NB4 (cell line): ENCODE measurements around the gene ANKRD28.

Experiments
- DNase-seq: peaks from one replicate; pipeline ENCODE4 v3.0.0; 2010; ENCODE audit warnings: low read depth
- H3K4me3 ChIP-seq: one replicate; pipeline ENCODE4 v1.5.1; 2011; ENCODE audit warnings: mild to moderate bottlenecking, low read depth, low read length, moderate library complexity
- CTCF ChIP-seq: IDR thresholded peaks from one replicate; pipeline ENCODE4 v1.5.1; 2012; ENCODE audit warnings: low read depth, low read length
- MYC ChIP-seq: IDR thresholded peaks from 2 replicates; pipeline ENCODE4 v1.6.1; 2011; ENCODE audit warnings: low read depth, low read length
- POLR2A ChIP-seq: IDR thresholded peaks from 2 replicates; pipeline ENCODE4 v1.6.1; 2011; ENCODE audit warnings: mild to moderate bottlenecking; ENCODE audit not compliant: insufficient read length; ENCODE audit errors: extremely low read depth
- TF ChIP-seq, protein P1 (sequence below): IDR thresholded peaks from 2 replicates; pipeline ENCODE4 v1.6.1; 2011; ENCODE audit warnings: low read depth, low read length

Gene ANKRD28

DNA sequence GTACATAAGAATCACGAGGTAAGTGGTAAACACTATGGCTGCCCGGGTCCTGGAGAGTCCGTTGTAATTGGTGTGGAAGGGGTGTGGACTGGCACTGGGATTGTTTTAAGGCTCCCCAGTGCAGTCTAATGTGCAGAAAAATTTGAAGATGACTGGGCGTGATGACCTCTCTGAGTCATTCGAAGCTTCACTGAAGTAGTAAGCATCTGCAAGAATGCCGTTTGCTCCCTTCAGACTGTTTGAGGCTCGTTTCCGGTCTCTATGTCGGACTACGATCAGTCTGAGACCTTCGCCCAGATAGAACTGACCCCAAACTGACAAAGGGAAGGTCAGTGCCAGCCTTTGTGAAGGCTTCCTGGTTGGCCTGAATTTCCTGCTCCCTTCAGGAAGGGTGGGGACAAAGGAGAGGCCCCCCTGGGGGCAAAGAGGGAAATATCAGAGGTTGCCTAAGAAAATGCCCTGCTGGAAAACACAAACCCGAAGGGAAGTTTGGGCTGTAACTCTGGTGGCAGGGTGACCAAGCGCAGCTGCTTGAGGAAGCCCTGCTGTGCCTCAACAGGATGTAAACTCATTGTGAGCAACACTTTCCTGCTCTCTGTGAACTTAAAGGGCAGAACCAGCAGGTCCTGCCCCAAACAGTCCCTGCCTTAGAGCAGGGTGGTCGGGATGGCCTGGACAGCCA is 161.6 kb downstream of the ANKRD28 start:
- DNase-seq: peak; percentile 65
- no peak overlapping the region for H3K4me3 ChIP-seq
- TF ChIP-seq POLR2A: peak; percentile 19
- TF ChIP-seq, protein P1, sequence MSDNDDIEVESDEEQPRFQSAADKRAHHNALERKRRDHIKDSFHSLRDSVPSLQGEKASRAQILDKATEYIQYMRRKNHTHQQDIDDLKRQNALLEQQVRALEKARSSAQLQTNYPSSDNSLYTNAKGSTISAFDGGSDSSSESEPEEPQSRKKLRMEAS: peak; percentile 55
- peak; percentile 56 for TF ChIP-seq MYC
- no peak for TF ChIP-seq CTCF

DNA sequence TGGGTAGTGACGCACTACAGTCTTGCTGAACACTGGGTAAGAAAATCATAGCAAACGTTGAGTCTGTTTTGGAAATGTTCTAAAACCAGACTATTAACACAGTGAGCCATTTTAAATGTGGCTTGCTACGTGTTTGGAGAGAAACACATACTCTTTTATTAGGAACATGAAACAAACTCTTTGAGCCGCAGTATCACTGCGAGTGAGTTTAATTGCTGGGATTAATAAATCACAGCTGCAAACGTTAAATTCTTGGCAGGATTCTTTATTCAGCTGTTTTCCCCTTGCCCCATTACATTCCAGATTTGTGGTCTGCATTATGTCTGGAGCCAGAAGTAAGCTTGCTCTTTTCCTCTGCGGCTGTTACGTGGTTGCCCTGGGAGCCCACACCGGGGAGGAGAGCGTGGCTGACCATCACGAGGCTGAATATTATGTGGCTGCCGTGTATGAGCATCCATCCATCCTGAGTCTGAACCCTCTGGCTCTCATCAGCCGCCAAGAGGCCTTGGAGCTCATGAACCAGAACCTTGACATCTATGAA is 162.6 kb downstream of the ANKRD28 start:
- TF ChIP-seq, protein P1: no peak
- TF ChIP-seq POLR2A (no peak), MYC (no peak), CTCF (no peak)
- no peak for DNase-seq
- no peak overlapping the region for H3K4me3 ChIP-seq

GRCh38 chr3:15634671-15635070 is 163.1 kb downstream of the ANKRD28 start:
- DNase-seq: no peak
- no peak overlapping the region for H3K4me3 ChIP-seq

GRCh38 chr3:15633766-15634598 is 163.8 kb downstream of the ANKRD28 start:
- DNase-seq: no peak
- TF ChIP-seq CTCF: no peak
- TF ChIP-seq, protein P1: no peak
- TF ChIP-seq POLR2A: no peak
- no peak overlapping the region for H3K4me3 ChIP-seq

More at GRCh38 chr3:15634671-15635070, 163.1 kb downstream of the ANKRD28 start:
- TF ChIP-seq POLR2A: no peak
- TF ChIP-seq, protein P1: no peak
- TF ChIP-seq MYC: no peak
- TF ChIP-seq CTCF: no peak

DNA sequence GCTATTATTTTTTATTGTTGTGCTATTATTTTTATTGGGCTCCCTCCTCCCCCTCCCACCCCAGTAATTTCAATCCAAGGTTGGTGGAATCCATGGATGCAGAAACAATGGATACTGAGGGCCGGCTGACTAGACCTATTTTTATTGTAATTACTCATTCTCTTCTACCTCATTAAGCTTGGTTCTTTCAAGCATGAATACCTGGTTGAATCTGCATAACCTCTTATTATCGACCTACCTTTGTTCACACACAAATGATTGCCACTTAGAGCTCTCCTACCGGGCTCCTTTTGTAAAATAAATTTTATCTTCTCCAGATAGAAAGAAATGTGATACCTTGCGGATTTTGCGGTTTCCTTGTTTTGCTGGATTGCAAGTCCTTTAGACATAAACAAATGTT is 164.6 kb downstream of the ANKRD28 start:
- DNase-seq: no peak
- TF ChIP-seq MYC (no peak), CTCF (no peak), POLR2A (no peak)
- TF ChIP-seq, protein P1: no peak
- no peak overlapping the region for H3K4me3 ChIP-seq
